Mesendoderm (in vitro differentiated cells): ENCODE data around the gene MAGEA9B.
A peak's percentile ranks its signal among the peaks of the same experiment; 100 is the strongest.
"Not testable (repeated sequence)": the region's sequence is repeated elsewhere in the genome, so short reads cannot be mapped to it uniquely, and the experiment has no call there.

Experiments used
- DNase-seq: peaks from one replicate; pipeline ENCODE4 v3.0.0; 2013
- H2AK5ac ChIP-seq: 2 replicates; pipeline ENCODE4 v1.6.1; 2013; ENCODE audit warnings: low read length, inconsistent platforms
- H2BK120ac ChIP-seq: 2 replicates; pipeline ENCODE4 v1.6.1; 2013; ENCODE audit warnings: low read depth, mild to moderate bottlenecking, low read length, moderate library complexity, mixed read lengths
- H2BK15ac ChIP-seq: replicated peaks from 2 replicates; pipeline ENCODE4 v1.6.1; 2013; ENCODE audit warnings: low read depth, mild to moderate bottlenecking, moderate library complexity
- H2BK5ac ChIP-seq: 2 replicates; pipeline ENCODE4 v1.6.1; 2013; ENCODE audit warnings: low read length, inconsistent platforms
- H3K18ac ChIP-seq: 2 replicates; pipeline ENCODE4 v1.6.1; 2013; ENCODE audit warnings: mild to moderate bottlenecking, low read length, mixed read lengths
- H3K23ac ChIP-seq: one replicate; pipeline ENCODE4 v1.6.1; 2013; ENCODE audit warnings: low read length
- H3K27ac ChIP-seq: 2 replicates; pipeline ENCODE4 v1.5.1; 2013; ENCODE audit warnings: low read depth, mild to moderate bottlenecking, inconsistent platforms, low read length, moderate library complexity
- H3K27me3 ChIP-seq: 2 replicates; pipeline ENCODE4 v1.6.1; 2013; ENCODE audit warnings: low read length, control low read depth, mild to moderate bottlenecking, inconsistent platforms; ENCODE audit not compliant: insufficient read depth, poor library complexity
- H3K36me3 ChIP-seq: 2 replicates; pipeline ENCODE4 v1.6.1; 2013; ENCODE audit warnings: low read length, inconsistent platforms; ENCODE audit not compliant: control insufficient read depth, insufficient read depth
- H3K4ac ChIP-seq: one replicate; pipeline ENCODE4 v1.6.1; 2013; ENCODE audit warnings: low read depth, mild to moderate bottlenecking, low read length, moderate library complexity
- H3K4me1 ChIP-seq: 2 replicates; pipeline ENCODE4 v1.6.1; 2013; ENCODE audit warnings: low read depth, low read length, inconsistent platforms; ENCODE audit not compliant: control insufficient read depth
- H3K4me2 ChIP-seq: 2 replicates; pipeline ENCODE4 v1.6.1; 2013; ENCODE audit warnings: low read length
- H3K4me3 ChIP-seq: 2 replicates; pipeline ENCODE4 v1.5.1; 2013; ENCODE audit warnings: mild to moderate bottlenecking, low read length
- H3K56ac ChIP-seq: one replicate; pipeline ENCODE4 v1.6.1; 2013; ENCODE audit warnings: low read length
- H3K79me1 ChIP-seq: 2 replicates; pipeline ENCODE4 v1.6.1; 2013; ENCODE audit warnings: low read length, inconsistent platforms
- H3K79me2 ChIP-seq: 2 replicates; pipeline ENCODE4 v1.6.1; 2013; ENCODE audit warnings: mild to moderate bottlenecking, low read length; ENCODE audit not compliant: control insufficient read depth, insufficient read depth
- H3K9ac ChIP-seq: 2 replicates; pipeline ENCODE4 v1.6.1; 2013; ENCODE audit warnings: low read length, inconsistent platforms
- H4K5ac ChIP-seq: one replicate; pipeline ENCODE4 v1.6.1; 2013; ENCODE audit warnings: low read length
- H4K8ac ChIP-seq: one replicate; pipeline ENCODE4 v1.6.1; 2013; ENCODE audit warnings: low read depth, mild to moderate bottlenecking, control low read depth, low read length, moderate library complexity
- WGBS: extraction: QIAGEN DNeasy Blood & Tissue Kit; methylation state at CpG from one replicate; pipeline ENCODE4 v1.1.7; 2013; ENCODE audit warnings: low lambda C conversion rate, missing lambda C conversion rate; ENCODE audit not compliant: insufficient coverage; ENCODE audit errors: extremely low coverage; 5-methylcytosine and 5-hydroxymethylcytosine counted together

Gene MAGEA9B

DNA sequence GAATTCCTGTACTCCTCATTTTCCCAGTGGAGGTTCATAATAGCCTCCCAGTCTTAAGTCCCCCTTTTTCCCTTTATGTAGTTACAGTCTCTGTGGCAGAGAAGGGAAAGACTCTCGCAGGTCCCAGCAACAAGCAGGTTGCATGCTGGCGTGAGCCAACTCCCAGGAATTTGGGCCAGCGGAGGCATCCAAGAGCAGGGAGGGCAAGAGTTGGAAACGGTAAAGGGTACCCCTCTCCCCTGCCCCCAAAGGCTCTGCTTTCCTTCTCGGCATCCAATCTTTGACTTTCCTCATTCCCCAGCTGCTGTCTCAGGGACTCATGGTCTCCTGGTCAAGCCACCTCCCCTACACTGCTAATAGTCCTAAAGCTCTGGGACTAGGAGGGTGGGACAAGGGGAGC, 23.3 kb upstream of the MAGEA9B start:
- no peak overlapping the region for H3K9ac ChIP-seq
- H4K8ac ChIP-seq: no peak overlapping the region
- DNase-seq: peak; percentile 10
- H2AK5ac ChIP-seq: no peak overlapping the region
- no peak overlapping the region for H3K4me3 ChIP-seq
- no peak overlapping the region for H3K4ac ChIP-seq
- no peaks in the 10 kb centered on the region for H3K79me1 ChIP-seq
- no peak overlapping the region for H3K4me2 ChIP-seq
- H3K18ac ChIP-seq: no peak overlapping the region
- no peak overlapping the region for H4K5ac ChIP-seq
- no peaks in the 10 kb centered on the region for H3K4me1 ChIP-seq
- no peak overlapping the region for H3K23ac ChIP-seq
- H3K56ac ChIP-seq: no peak overlapping the region
- no CpG with 5 or more reads among the region's 5 CpGs for WGBS
- H2BK120ac ChIP-seq: no peak overlapping the region
- H3K36me3 ChIP-seq: no peaks in the 10 kb centered on the region
- no peak overlapping the region for H2BK15ac ChIP-seq
- no peaks in the 10 kb centered on the region for H3K79me2 ChIP-seq
- H2BK5ac ChIP-seq: no peak overlapping the region
- H3K27me3 ChIP-seq: no peaks in the 10 kb centered on the region
- H3K27ac ChIP-seq: no peak overlapping the region

DNA sequence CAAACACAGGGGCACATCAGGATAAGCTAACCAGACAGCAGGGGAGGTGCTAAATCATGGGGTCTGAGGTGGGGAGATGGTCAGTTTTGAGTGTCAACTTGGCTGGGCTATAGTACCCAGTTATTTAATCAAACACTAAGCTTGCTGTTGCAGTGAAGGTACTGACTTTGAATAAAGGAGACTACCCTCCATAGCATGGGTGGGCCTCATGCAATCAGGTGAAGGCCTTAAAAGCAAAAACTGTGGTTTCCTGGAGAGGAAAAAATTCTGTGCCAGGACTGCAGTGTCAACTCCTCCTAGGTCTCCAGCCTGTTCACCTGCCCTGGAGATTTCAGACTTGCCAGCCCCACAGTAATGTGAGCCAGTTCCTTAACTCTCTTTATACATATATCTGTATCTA, 20.4 kb upstream of the MAGEA9B start:
- Histone ChIP-seq H3K4ac (no peak overlapping the region), H4K5ac (no peak overlapping the region), H3K36me3 (no peaks in the 10 kb centered on the region), H2BK120ac (no peak overlapping the region), H2BK5ac (no peak overlapping the region), H3K79me2 (no peaks in the 10 kb centered on the region), H4K8ac (no peak overlapping the region), H3K56ac (no peak overlapping the region), H3K4me3 (no peak overlapping the region), H2BK15ac (no peak overlapping the region), H3K79me1 (no peaks in the 10 kb centered on the region), H3K9ac (no peak overlapping the region), H2AK5ac (no peak overlapping the region), H3K27ac (no peak overlapping the region), H3K23ac (no peak overlapping the region), H3K18ac (no peak overlapping the region), H3K4me1 (no peaks in the 10 kb centered on the region), H3K4me2 (no peak overlapping the region), H3K27me3 (no peaks in the 10 kb centered on the region)
- DNase-seq: no peak

DNA sequence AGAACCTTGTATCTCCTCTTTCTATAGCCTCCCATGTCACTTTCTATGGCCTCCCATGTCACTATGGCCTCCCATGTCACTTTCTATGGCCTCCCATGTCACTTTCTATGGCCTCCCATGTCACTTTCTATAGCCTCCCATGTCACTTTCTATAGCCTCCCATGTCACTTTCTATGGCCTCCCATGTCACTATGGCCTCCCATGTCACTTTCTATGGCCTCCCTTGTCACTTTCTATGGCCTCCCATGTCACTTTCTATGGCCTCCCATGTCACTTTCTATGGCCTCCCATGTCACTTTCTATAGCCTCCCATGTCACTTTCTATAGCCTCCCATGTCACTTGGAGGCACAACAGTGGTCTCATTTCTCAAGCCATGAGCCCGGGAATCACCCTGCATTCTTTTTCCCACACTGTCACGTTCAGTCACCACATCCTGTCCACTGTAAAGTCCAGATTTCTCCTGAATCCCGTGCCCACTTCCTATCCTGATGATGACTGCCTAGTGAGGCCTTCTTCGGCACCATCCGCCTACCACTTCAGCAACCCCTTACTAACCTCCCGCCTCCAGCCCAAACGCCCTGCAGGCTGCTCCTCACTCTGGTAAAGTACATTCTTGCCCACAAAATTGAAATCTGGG, 18.1 kb upstream of the MAGEA9B start:
- not testable (repeated sequence) for H3K79me1 ChIP-seq, H3K36me3 ChIP-seq, H3K27ac ChIP-seq, H3K4me3 ChIP-seq, H3K23ac ChIP-seq, H2BK15ac ChIP-seq, H3K56ac ChIP-seq, H3K79me2 ChIP-seq, H3K27me3 ChIP-seq, DNase-seq, H4K8ac ChIP-seq, H3K18ac ChIP-seq, H3K4me1 ChIP-seq, H2AK5ac ChIP-seq, H4K5ac ChIP-seq, H3K4ac ChIP-seq, H3K9ac ChIP-seq, H2BK120ac ChIP-seq, H2BK5ac ChIP-seq, H3K4me2 ChIP-seq
- WGBS: no CpG with 5 or more reads among the region's 7 CpGs

DNA sequence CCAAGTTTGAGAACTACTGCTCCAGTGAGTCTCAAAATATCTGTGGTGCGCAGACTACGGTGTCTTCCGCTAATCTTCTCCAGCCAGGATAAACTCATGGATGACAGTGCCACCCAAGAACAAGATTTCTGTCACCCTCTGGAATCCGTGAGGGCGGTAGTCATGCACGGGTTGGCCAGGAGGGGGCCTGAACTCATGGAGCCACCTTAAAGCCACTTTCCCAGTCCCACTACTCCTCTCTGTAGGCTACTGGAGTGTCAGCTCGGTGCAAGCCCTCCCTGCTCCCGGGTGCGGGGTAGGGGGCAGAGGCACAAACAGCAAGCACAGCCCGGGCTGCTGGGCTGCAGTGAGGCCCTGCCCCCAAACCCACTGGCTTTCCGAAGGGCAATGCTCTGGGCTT, 11.3 kb upstream of the MAGEA9B start:
- H3K18ac ChIP-seq, H3K4ac ChIP-seq, H3K79me1 ChIP-seq, H3K27me3 ChIP-seq, H3K79me2 ChIP-seq, H3K9ac ChIP-seq, H2BK5ac ChIP-seq, H3K4me2 ChIP-seq, H2BK15ac ChIP-seq, H4K5ac ChIP-seq, H3K23ac ChIP-seq, H3K27ac ChIP-seq, H3K4me3 ChIP-seq, H3K36me3 ChIP-seq, H2BK120ac ChIP-seq, H4K8ac ChIP-seq, H2AK5ac ChIP-seq, H3K56ac ChIP-seq, DNase-seq, H3K4me1 ChIP-seq: not testable (repeated sequence)
- no CpG with 5 or more reads among the region's 11 CpGs for WGBS

DNA sequence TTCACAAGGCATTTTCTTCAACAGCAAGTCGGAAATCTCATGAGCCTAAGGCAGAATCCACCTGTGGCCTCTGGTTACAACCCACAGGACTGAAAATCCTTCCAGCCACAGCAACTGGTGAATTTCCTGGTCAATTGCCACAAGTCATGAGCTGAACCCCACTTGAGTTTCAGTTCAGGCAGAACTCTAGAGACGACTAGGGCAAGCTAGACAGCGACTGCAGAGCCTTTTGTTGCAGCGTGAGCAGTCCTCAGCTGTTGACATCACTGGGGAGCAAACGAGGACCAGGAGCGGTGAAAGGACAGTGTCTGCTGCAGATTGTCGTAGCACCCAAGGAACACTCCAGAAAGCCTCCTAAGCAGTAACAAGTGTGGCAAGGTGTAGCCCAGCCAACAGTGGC, 8.7 kb upstream of the MAGEA9B start:
- H3K23ac ChIP-seq: not testable (repeated sequence)

DNA sequence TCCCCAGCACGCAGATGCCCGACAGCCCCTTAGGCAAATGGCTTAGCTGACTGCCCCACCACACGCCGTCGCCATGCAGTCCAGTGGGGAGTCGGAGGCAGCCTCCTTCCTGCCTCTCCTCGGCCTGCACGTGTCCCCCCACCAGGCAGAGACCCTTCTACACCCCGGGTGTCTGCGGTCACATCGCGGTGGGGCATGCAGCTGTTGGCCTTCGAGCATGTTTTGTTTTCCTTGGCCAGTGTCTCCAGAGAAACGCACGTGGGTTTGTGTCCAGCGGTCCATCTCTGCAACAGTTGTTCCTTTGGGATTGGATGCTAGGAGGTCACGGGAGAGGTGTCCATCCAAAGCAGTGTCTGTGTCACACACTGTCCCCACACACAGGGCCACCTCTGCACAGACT, 8.0 kb upstream of the MAGEA9B start, which contains the start of gene HSFX2:
TSS of gene HSFX2 (minus strand) at position 101 of the 400 bp plus-strand sequence. CDS start 614 bp downstream, outside the sequence.
- H2AK5ac ChIP-seq, H3K4me3 ChIP-seq, H3K4me1 ChIP-seq, H3K56ac ChIP-seq, H2BK15ac ChIP-seq, H3K4me2 ChIP-seq, H3K79me2 ChIP-seq, H3K18ac ChIP-seq, H3K36me3 ChIP-seq, H3K9ac ChIP-seq, DNase-seq, H3K23ac ChIP-seq, H3K79me1 ChIP-seq, H2BK5ac ChIP-seq, H3K27me3 ChIP-seq, H4K5ac ChIP-seq, H2BK120ac ChIP-seq, H4K8ac ChIP-seq, H3K27ac ChIP-seq, H3K4ac ChIP-seq: not testable (repeated sequence)
- WGBS: no CpG with 5 or more reads among the region's 17 CpGs

More for the DNA sequence above, 8.7 kb upstream of the MAGEA9B start:
- H3K27me3 ChIP-seq, H3K36me3 ChIP-seq, H4K8ac ChIP-seq, H3K56ac ChIP-seq, H3K79me1 ChIP-seq, H3K4ac ChIP-seq, H3K4me1 ChIP-seq, H3K9ac ChIP-seq, H4K5ac ChIP-seq, H3K18ac ChIP-seq, H2BK5ac ChIP-seq, H3K79me2 ChIP-seq, H2BK120ac ChIP-seq, H3K4me2 ChIP-seq, H3K4me3 ChIP-seq, H2BK15ac ChIP-seq, H3K27ac ChIP-seq, H2AK5ac ChIP-seq, DNase-seq: not testable (repeated sequence)
- WGBS: no CpG with 5 or more reads among the region's 7 CpGs
